ENCODE data around the gene LAMP5. TPM values are rescaled to one million over a fixed set of nuclear protein-coding genes. Genes with fewer than 3 reads are reported as not detected.

LAMP5 gene
- total and polyA plus RNA-seq, 9 of the 15 experiments (the other 6 are each of a cell fraction or from before 2014, with no cell fraction given), result not detected

GRCh38 chr20:9496155-9496554, 18.2 kb upstream of the LAMP5 start:
- intact Hi-C loops (cut with micrococcal nuclease) (no loop called here), in situ Hi-C loops (cut with MboI) (no loop called here)
- Histone ChIP-seq H3K9ac (ENCODE audit: insufficient read depth in 1 of 2, low read depth in 2 of 2, low read length in 2 of 2) (no peak overlapping the region), H3K4me1 (replicated peaks in 1 of 2; ENCODE audit: control insufficient read depth in 2 of 2, insufficient read depth in 2 of 2, low read length in 2 of 2) (no peaks in the 10 kb centered on the region), H3K36me3 (ENCODE audit: control insufficient read depth, insufficient read depth, low read length) (no peaks in the 10 kb centered on the region), H4K20me1 (replicated peaks; ENCODE audit: control insufficient read depth, insufficient read depth, low read length) (no peaks in the 10 kb centered on the region), H3K4me3 (no peak overlapping the region), H3K9me1 (ENCODE audit: control insufficient read depth, insufficient read depth, low read length) (no peaks in the 10 kb centered on the region), H3K79me2 (ENCODE audit: control insufficient read depth, insufficient read depth, low read length) (no peaks in the 10 kb centered on the region), H3K27me3 (ENCODE audit: control insufficient read depth in 2 of 2, insufficient read depth in 2 of 2, low read length in 2 of 2) (no peaks in the 10 kb centered on the region), H3K27ac (ENCODE audit: extremely low read depth, low read depth, low read length) (no peak overlapping the region), H3K4me2 (ENCODE audit: insufficient read depth, low read length) (no peak overlapping the region), H2AFZ (ENCODE audit: low read depth, low read length) (no peak overlapping the region), H3K9me3 (replicated peaks; ENCODE audit: control insufficient read depth, insufficient read depth, low read depth, low read length) (no peaks in the 10 kb centered on the region)
- ATAC-seq, result no peak
- TF ChIP-seq ZNF436 (CRISPR knock-in tag; IDR thresholded peaks at IDR 0.05) (no peak), HNRNPUL1 (IDR thresholded peaks at IDR 0.05; ENCODE audit: low read length) (no peak), ZKSCAN8 (CRISPR knock-in tag; IDR thresholded peaks at IDR 0.05) (no peak), ZNF75A (CRISPR knock-in tag; IDR thresholded peaks at IDR 0.05) (no peak), ZNF431 (CRISPR knock-in tag; IDR thresholded peaks at IDR 0.05) (no peak), BDP1 (IDR thresholded peaks at IDR 0.05; ENCODE audit: insufficient read depth, insufficient read length) (no peak), MXI1 (IDR thresholded peaks at IDR 0.05; ENCODE audit: low read depth, low read length) (no peak), ZNF408 (CRISPR knock-in tag; IDR thresholded peaks at IDR 0.05; ENCODE audit: low read depth) (no peak), CTCFL (IDR thresholded peaks at IDR 0.05; ENCODE audit: borderline replicate concordance, insufficient read depth, low read depth, low read length, poor library complexity, severe bottlenecking) (no peak)
- FAIRE-seq, result no peak
- BruUV-seq (replicated peaks), result no TSS peak
- DNase-seq (ENCODE audit: extremely low read depth in 1 of 4, low spot score in 3 of 4), result no peak
- POLR2A ChIA-PET, result interaction anchor here (0.6 kb wide), 1 partner anchor 10 kb away, joined by 3 read pairs; no protein-coding TSS in a partner anchor
- 0% methylated on average over 3 of the region's 3 CpGs for WGBS (ENCODE audit: insufficient coverage, low coverage, missing lambda C conversion rate)
- CTCF ChIA-PET (ENCODE audit: low intra/inter-chr PET ratio), result no interaction called here

Data from K562 (cell line).